Neural progenitor cell (in vitro differentiated cells): Measurements from ENCODE around the gene TSHZ2.

Experiments used
- CTCF ChIP-seq: fragments of 200-600 bp; sonication (generic); IDR thresholded peaks from 2 replicates; pipeline ENCODE4 v1.5.1; 2017; ENCODE audit warnings: antibody characterized with exemption, mild to moderate bottlenecking
- EZH2 ChIP-seq: fragments of 200-600 bp; sonication (generic); IDR thresholded peaks from 2 replicates; pipeline ENCODE4 v1.6.1; 2017; ENCODE audit warnings: antibody characterized with exemption, mild to moderate bottlenecking, moderate library complexity

GRCh38 chr20:53237461-53237860 lies 265.3 kb downstream of the TSHZ2 start:
- TF ChIP-seq CTCF (no peak), EZH2 (no peak)
